ENCODE measurements around the gene YBX3.

The YBX3 gene

GRCh38 chr12:10697156-10697555 is 26.0 kb downstream of the YBX3 start:
- TF ChIP-seq CTCF (IDR thresholded peaks at IDR 0.05; ENCODE audit: low read depth, low read length): no peak
- TF ChIP-seq EZH2phosphoT487 (IDR thresholded peaks at IDR 0.05; ENCODE audit: low read depth): no peak
- H3K9me3 ChIP-seq (ENCODE audit: insufficient read depth, low read length): no peaks in the 10 kb centered on the region
- no peaks in the 10 kb centered on the region for H3K79me2 ChIP-seq (ENCODE audit: low read length)
- H3K36me3 ChIP-seq (replicated peaks; ENCODE audit: low read depth, low read length): peaks cover 48% of the 10 kb centered on the region
- H3K9ac ChIP-seq (ENCODE audit: low read length): no peak overlapping the region
- H3K27ac ChIP-seq (ENCODE audit: low read length): no peak overlapping the region
- no peaks in the 10 kb centered on the region for H3K27me3 ChIP-seq (ENCODE audit: low read depth, low read length)
- H4K20me1 ChIP-seq (ENCODE audit: insufficient read depth, low read length): no peaks in the 10 kb centered on the region
- H3K4me1 ChIP-seq (ENCODE audit: low read length): peaks cover 10% of the 10 kb centered on the region
- no peak overlapping the region for H3K4me2 ChIP-seq (ENCODE audit: low read length)
- H3K4me3 ChIP-seq (ENCODE audit: low read length): no peak overlapping the region
- no peak overlapping the region for H2AFZ ChIP-seq (ENCODE audit: low read depth, low read length)

- Histone ChIP-seq H2AFZ (ENCODE audit: low read depth, low read length) (no peak overlapping the region), H3K4me1 (ENCODE audit: low read length) (no peaks in the 10 kb centered on the region), H3K9me3 (ENCODE audit: insufficient read depth, low read length) (no peaks in the 10 kb centered on the region), H3K4me3 (ENCODE audit: low read length) (no peak overlapping the region), H4K20me1 (ENCODE audit: insufficient read depth, low read length) (no peaks in the 10 kb centered on the region), H3K79me2 (ENCODE audit: low read length) (no peaks in the 10 kb centered on the region), H3K4me2 (ENCODE audit: low read length) (no peak overlapping the region), H3K9ac (ENCODE audit: low read length) (no peak overlapping the region), H3K27ac (ENCODE audit: low read length) (no peak overlapping the region), H3K36me3 (replicated peaks; ENCODE audit: low read depth, low read length) (peaks cover 10% of the 10 kb centered on the region), H3K27me3 (ENCODE audit: low read depth, low read length) (no peaks in the 10 kb centered on the region)
- TF ChIP-seq CTCF (IDR thresholded peaks at IDR 0.05; ENCODE audit: low read depth, low read length): no peak
- TF ChIP-seq EZH2phosphoT487 (IDR thresholded peaks at IDR 0.05; ENCODE audit: low read depth): no peak
These were observed 32.2 kb downstream of the YBX3 start for GRCh38 chr12:10690906-10691305.

GRCh38 chr12:10689146-10689545 is 34.0 kb downstream of the YBX3 start:
- Histone ChIP-seq H3K27me3 (ENCODE audit: low read depth, low read length) (no peaks in the 10 kb centered on the region), H3K4me1 (ENCODE audit: low read length) (no peaks in the 10 kb centered on the region), H3K36me3 (replicated peaks; ENCODE audit: low read depth, low read length) (peaks cover 10% of the 10 kb centered on the region), H3K4me3 (ENCODE audit: low read length) (no peak overlapping the region), H3K4me2 (ENCODE audit: low read length) (no peak overlapping the region), H4K20me1 (ENCODE audit: insufficient read depth, low read length) (no peaks in the 10 kb centered on the region), H2AFZ (ENCODE audit: low read depth, low read length) (no peak overlapping the region), H3K79me2 (ENCODE audit: low read length) (no peaks in the 10 kb centered on the region), H3K27ac (ENCODE audit: low read length) (no peak overlapping the region), H3K9ac (ENCODE audit: low read length) (no peak overlapping the region), H3K9me3 (ENCODE audit: insufficient read depth, low read length) (no peaks in the 10 kb centered on the region)
- TF ChIP-seq CTCF (IDR thresholded peaks at IDR 0.05; ENCODE audit: low read depth, low read length) (no peak), EZH2phosphoT487 (IDR thresholded peaks at IDR 0.05; ENCODE audit: low read depth) (no peak)

GRCh38 chr12:10688042-10688441 is 35.1 kb downstream of the YBX3 start:
- no peak overlapping the region for H3K27ac ChIP-seq (ENCODE audit: low read length)
- H3K4me2 ChIP-seq (ENCODE audit: low read length): no peak overlapping the region
- H3K36me3 ChIP-seq (replicated peaks; ENCODE audit: low read depth, low read length): peaks cover 7% of the 10 kb centered on the region
- TF ChIP-seq EZH2phosphoT487 (IDR thresholded peaks at IDR 0.05; ENCODE audit: low read depth) (no peak), CTCF (IDR thresholded peaks at IDR 0.05; ENCODE audit: low read depth, low read length) (no peak)
- H3K9me3 ChIP-seq (ENCODE audit: insufficient read depth, low read length): no peaks in the 10 kb centered on the region
- no peak overlapping the region for H3K9ac ChIP-seq (ENCODE audit: low read length)
- no peaks in the 10 kb centered on the region for H3K79me2 ChIP-seq (ENCODE audit: low read length)
- H2AFZ ChIP-seq (ENCODE audit: low read depth, low read length): no peak overlapping the region
- no peak overlapping the region for H3K4me3 ChIP-seq (ENCODE audit: low read length)
- H3K27me3 ChIP-seq (ENCODE audit: low read depth, low read length): no peaks in the 10 kb centered on the region
- no peaks in the 10 kb centered on the region for H4K20me1 ChIP-seq (ENCODE audit: insufficient read depth, low read length)
- H3K4me1 ChIP-seq (ENCODE audit: low read length): no peaks in the 10 kb centered on the region

Data from OCI-LY3 (cell line).